ENCODE measurements around the gene SEMA3G.
A peak's percentile ranks its signal among the peaks of the same experiment; 100 is the strongest.

Gene SEMA3G

DNA sequence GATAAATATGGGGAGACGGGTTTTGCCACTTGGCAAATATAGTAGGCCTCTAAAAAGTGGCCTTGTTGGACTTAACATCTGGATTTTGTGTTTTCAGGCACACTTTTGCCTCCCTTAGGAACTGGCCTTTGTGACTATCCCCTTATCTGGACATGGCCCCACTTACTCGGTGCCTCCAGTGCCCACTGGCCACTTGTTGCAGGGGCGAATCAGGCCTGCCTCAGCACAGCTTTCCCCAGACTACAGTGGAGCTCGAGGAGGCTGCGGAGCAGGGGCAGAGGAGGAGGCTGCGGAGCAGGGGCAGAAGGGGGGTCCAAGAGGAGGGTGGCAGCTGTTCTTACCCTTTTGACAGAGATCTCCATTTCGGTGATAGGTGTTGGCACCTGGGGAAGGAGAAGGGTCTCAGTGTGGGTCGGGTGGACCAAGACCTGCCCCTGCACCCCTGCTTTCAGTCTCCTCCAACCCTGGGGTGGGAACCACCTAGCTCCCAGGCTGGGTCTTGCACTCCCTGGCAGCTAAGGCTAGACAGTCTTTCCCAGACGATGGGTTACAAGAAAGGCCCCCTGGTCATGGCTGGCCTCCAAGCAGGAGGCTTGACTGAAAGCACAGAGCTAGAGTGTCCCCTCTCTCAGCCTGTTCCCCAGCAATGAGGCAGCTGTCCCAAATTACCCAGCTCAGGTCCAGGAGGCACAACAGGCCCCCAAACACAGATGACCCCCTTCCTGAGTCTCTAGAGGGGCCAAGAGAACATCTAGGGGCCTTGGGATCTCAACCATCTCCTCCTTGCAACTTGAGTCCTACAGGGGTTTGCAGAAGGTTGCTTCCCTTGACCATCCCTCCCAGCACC is 6.1 kb downstream of the SEMA3G start:
- DNase-seq (ENCODE audit: low spot score): no peak

DNA sequence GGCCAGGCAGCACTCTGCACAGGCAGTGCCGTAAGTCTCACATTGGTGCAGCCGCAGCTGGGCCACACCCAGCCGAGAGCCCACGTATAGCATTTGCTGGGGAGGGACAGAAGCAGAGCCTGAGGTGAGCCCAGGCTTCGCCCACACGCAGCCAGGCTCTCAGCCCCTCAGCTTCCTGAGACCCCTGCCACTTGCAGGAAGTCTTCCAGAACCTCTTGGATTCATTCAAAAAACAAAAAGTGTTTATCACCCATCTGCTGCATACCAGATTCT is 6.9 kb downstream of the SEMA3G start:
- DNase-seq (ENCODE audit: low spot score): no peak

DNA sequence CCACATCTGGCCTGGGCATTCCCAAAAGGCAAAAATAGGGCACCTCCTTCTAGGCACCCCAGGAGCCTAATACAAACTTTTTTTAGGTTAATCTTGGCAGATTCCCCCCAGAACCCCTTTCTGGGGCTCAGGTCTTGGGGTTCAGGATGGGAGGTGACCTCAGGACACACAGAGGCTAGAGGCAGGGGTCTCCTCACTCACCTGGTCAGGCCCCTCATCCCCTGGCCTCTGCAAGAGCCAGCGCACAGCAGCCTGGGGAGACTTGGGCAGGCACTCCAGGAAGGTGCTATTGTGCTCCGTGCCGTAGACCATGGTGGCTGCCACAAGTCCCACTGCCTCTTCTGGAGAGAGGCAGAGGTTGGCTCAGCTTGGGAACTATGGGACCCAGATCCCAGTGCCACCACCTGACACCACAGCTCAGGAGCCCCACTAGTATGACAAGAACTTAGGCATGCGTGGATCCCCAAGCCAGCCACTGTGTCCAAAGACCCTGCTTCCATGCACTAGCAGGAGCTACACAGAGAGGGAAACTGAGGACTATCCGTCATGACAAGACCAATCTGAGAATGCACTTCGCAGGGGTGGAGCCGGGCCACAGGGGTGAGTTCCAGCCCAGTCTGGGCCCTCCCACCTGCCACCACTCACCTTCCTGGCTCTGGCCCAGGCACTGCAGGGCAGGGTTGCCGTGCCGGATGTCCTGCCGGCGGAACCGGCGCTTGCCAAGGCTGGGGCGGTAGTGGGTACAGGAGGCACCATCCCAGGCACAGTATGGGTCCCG is 7.4 kb downstream of the SEMA3G start:
- no peak for DNase-seq (ENCODE audit: low spot score)

DNA sequence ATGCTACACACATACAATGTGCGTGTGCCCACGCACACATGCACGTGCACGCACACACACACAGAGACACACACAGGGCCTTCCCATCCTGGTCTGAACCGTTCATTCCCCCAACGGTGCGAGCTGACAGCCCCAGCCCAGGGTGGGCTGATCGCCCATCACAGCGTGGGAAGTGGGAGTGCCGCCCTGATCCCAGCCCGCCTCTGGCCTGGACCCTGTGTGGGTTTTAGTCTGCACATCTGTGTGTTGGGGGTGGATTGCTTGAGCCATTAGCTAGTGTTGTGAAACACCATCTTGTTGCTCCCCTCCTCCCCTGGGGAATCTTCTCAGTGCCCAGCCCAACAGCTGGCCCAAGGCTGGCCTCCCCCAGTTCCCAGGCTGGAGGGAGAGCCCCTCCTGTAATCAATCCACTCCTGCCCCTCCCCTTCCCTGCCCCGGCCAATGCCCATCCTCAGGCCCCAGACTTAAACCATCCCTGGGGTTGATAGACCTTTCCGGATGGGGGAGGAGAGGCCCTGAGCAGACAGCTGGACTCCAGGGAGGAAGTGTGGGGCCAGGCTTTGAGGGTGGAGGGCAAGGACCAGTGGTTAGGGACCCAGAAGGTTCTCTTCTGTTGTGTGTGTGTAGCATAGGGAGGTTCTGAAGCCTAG is 8.3 kb downstream of the SEMA3G start:
- no peak for DNase-seq (ENCODE audit: low spot score)

DNA sequence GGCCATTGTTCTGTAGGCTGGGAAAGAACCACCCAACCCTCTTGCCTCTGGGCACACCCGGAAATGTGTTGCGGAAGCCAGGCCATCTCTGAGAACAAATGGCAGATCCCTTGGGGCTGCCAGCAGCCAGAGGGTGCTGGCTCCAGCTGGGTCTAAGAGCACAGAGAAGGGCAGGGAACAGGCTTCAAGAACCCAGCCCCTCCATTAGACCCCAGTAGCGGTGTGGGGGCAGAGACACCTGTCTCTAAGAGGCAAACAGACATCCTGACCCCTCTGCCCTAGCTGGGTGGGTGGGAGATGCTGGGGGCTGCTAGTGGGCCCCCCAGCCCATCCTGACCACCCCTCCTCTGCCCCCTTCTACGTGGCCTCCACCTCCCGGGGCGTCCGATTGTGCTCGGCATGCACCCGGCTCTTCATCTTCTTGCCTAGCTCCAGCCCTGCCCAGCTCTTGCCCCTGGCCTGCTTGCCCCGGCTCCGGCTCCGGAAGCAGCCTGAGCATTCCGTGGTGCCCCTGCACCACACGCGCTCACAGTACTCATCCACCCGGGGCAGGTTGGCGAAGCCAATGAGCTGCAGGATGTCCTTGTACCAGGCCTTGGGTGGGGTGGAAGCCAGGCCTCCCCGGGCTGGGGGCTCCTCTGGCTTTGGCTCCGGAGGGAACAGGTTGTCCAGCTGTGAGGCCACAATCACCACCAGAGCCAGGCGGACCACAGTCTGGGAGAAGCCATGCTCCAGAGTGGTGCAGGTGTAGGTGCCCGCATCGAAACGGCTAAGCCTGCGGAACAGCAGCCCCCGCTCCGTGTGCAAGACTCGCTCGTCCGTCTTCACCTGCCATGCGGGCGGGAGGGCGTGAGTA is 9.4 kb downstream of the SEMA3G start:
- DNase-seq (ENCODE audit: low spot score): no peak

DNA sequence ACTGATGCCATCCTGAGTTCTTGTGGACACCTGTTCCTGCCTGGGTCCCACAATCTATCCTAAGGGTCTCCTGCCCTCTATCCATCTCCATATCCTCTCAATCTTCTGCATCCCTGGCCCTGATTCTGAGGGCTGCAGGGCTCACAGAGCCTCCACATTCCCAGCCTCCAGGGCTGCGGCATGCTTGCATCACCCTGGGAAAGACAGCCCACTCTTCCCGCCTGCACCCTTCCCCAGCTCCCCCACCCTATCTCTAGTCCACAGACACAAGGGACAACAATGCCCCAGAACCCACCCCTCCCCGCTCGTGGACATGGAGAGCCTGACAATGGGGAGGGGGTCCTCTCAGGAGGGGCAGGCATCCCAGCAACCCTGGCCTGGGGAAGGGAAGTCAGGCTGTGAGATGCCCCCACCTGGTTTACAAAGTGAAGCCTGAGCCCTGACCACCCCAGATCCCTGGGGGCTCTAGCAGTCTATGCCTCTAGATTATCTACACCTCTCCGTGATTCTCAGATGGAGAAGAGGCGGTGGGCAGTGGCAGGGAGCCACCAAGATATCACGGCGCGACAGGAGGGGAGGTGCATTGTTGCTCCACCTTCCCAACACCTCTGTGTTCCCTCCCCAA is 10.3 kb downstream of the SEMA3G start:
- DNase-seq (ENCODE audit: low spot score): no peak

DNA sequence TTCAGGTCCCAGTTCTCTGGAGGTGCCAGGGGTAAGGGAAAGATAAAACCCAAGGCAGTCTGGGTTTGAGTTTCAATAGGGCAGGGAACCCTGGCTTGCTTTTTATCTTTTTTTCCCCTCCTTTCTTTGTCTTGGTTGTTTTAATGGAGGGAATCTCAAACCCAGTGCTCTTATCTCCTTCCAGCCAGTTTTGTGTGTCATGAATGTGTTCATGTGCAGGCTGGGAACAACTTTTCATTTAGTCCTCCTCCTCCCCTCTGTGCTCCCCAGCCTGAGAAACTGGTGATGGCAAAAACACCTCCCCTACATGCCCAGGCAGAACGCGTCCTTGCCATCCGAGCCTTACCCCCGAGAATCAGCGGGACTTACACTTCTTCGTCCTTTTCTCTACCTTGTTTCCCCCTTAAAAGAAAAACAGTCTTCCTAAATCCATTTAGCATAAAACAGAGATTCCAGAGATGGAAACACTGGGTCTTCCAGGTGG is 10.9 kb downstream of the SEMA3G start:
- DNase-seq (ENCODE audit: low spot score): no peak

DNA sequence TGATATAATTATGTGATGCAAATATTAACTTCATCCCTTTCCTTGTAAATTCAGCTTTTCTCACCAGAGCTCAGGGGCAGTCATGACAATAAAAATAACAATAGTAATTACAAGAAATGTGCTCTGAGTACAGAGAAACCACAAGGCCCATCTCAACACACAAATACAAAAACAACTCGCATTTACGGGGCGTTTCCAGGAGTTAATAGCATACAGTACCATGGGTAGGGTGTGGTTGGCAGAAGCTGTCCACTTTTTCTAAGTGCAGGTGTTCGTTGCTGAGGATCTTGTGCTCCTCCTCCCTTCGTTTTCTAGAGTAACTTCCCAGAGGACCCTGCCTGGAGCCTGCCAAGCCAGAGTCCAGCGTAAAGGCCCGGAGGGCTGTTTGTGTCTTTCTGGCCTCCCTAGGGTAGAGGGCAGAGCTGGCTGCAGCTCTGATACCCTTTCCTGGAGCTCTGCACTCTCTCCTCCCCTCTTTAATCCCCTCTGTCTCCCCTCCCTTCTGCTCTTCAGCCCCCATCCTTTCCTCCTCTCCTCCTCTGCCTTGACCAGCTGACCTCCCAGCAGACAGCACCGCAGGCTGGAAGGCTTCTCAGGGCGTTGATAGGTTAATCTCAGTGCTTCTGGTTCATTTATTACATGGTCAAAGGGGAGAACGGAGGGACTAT is 11.4 kb downstream of the SEMA3G start:
- no peak for DNase-seq (ENCODE audit: low spot score)

DNA sequence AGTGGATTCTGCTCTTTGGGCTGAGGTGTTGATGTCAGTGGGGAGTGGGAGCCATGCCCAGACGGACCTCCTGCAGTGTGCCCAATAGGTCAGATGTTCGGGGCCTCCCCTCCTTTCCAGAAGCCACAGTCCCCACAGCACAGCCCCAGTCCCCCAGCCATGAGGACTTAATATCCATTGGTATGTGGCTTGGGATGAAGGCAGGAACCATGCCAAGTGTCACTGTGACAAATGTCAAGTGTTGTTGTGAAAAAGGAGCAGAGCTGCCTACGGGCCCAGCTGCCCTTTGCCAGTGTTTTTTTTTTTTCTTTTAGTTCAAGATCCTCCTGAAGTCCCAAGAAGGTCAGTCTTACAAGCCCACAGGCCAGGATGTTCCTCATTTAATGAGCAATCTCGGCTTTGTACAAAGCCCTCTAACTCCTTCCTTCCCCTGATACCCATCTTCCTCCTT is 12.2 kb downstream of the SEMA3G start:
- no peak for DNase-seq (ENCODE audit: low spot score)

DNA sequence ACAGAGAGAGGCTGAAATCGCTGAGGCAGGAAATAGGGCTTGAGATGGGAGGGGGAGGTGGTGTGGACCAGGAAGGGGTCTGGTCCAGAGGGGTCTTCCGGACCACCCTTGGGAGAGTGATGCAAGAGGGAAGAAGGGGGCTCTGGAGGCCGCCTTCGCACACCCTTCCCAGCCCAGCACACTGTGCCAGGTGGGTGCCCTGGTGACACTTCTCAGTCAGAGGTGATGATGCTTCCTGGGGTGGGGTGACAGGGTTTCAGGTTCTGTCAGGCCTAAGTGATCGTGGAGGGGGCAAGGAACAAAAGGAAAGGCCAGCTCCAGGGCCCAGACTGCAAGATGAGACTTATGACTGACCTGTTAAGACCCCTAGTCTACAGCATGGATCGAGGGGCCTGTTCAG is 12.7 kb downstream of the SEMA3G start:
- DNase-seq (ENCODE audit: low spot score): no peak

DNA sequence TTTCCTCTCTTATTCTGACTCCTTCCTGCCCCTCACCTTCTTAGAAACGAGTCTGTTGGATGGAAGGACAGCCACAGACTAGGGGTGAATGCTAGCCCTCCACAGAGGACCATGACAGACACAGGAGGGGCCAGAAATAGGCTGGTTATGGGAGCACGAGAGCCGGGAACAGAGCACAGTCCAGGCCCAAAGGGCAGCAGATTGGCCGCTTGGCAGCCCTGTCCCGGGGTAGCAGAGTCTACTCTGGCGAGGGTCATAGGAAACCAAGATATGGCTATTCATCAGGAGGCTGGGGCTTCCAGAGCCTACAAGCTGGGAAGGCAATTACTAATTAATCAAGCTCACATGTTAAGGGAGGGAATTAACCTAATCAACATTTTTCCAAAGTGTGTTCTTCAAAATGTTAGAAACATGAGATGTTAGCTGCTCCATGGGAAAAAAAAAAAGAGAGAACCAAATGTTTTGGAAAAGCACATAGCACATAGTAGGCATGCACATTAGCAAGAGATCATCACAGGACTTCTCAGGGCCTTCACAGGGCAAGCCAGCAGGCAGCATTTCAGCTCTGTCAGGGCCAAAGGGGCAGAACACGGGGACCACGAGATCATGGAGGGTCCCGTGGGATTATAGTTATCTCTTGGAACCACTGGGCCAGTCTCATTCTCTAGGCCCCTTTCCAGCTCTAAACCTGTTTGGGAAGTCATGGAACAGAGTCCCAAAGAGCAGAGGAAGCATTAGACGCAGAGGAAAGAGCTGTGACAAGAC is 13.3 kb downstream of the SEMA3G start:
- DNase-seq (ENCODE audit: low spot score): no peak

DNA sequence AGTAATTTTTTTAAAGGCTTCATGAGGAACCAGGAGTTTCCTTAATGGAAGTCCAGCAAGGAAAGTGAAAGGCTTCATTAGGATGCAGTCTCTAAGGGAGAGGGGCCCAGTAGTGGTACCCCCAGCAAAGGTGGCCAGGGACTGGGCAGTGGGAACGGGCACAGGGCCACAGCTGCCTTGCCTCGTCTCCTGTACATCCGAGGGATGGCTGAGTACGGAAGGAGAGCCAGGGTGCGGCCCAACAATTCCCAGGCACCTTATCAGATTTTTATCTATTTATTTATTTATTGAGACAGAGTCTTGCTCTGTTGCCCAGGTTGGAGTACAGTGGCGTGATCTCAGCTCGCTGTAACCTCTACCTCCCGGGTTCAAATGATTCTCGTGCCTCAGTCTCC is 14.5 kb downstream of the SEMA3G start:
- DNase-seq (ENCODE audit: low spot score): no peak

DNA sequence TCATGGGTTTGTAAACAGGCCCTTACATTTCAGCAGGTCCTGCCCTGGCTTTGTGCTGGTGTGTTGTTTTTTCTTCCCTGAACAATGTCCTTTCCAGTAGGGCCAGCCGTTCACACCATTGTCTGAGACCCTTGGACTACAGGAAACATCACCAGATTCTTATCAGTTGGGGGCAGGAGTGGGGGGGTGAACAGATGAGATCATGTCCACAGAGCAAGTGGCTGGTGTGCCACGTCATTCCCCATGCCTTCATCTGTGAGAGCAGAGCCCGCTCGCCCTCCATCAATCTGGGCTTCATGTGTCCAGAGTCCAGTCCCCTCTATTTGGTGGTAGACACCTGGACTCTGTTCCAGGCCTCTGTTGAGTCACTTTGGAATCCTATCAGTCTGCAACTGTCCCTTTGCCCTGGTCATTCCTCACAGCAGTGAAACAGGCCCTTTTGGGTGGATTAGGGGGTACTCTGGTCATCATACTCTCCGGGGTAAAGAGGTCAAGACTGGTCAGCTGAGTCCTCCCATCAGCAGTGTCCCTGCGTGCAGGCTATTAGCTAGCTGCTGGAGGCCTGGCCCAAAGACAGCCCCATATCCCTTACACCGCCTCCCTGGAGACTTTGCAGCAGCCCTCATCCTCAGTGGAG is 15.0 kb downstream of the SEMA3G start:
- no peak for DNase-seq (ENCODE audit: low spot score)

DNA sequence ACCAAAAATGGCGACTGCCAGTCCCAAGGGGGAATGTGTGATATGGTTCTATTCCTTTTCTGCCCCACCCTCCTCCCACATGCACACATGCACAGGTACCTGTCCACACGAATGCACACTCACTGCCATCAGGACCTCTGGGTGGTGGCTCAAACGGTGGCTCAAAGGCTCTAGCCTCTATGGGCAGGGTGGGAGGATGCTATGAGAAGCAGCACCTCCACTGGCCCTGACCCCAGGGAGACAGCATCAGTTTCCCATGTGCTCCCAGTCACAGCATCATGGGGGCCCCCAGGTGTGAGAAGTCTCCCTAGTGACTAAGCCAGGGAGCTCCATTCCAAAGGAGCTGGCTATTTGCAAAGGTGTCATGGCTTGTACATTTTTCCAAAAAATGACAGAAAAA is 15.9 kb downstream of the SEMA3G start:
- no peak for DNase-seq (ENCODE audit: low spot score)

DNA sequence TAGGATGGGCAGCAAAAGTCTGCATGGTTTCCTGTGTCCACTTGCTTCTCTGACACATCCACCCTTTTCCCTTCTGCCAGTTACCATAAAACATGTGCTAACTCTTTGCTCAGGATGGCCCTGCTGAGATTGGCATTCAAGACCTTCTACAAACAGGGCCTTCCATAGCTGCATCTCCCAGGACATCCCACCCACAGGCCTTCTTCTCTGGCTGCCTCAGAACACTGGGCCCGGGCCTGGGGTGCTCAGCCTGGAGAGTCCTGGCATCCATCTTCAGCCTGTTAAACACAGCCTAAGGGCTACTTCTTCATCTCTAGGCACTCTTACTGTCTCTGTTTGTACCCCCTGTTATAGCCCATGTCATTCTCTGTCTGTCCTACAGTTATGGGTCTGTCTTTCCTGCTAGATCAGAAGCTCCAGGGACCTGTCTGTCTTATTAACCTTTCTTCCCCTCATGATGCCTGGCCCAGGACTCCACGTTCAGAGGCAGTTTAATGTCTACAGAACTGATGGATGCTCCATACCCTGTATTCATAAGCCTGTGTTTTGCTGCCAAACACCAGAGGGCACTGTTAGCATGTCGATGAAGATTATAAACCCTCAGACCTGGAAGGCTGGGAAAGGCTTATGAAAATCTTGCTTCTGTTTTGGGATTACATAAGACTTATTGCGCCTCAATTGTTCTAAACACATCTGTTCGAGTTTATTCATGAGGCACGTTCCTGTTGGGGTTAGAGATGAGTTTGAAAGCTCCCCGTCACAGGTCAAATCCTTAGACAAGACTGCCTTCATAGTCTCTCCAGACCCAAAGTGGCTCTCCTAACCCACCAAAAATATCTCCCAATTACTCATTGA is 16.5 kb downstream of the SEMA3G start:
- DNase-seq (ENCODE audit: low spot score): peak; percentile 64

DNA sequence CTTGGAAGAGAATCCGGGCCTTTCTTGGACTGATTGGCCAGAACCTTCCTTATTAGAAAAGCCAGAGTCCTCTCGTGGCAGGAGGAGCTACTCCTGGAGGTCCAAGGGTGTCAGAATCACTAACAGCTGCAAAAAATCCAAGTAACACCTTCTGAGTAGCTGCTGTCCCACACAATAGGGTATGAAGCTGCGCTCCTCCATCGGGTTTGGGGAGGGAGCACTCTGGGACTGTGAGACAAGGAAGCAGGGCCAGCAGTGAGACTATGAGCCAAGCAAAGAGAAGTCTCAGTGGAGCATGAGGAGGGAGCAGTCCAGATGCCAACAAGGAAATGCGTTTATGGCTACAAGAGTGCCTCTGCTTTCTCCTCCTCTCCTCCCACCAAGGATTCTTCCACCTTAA is 21.7 kb downstream of the SEMA3G start:
- no peak for DNase-seq (ENCODE audit: low spot score)

DNA sequence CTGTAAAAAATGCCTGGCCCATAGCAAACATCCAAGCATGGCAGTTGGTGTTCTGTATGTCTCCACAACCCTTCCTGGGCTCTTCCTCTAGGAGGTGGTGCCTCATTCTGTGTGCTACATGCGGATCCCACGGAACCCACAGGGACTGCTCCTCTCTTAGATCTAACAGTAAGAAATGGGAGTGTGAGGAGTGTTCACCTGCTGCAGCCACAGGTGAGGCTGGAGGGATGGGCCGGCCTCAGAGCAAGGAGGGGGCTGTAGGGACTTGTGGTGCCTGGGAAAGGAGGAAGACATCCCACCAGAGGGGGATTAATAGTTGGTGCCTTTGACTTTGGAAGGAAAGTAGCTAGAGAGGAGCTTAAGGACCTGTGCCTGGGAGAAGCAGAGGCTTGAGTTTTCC is 22.2 kb downstream of the SEMA3G start:
- DNase-seq (ENCODE audit: low spot score): no peak

DNA sequence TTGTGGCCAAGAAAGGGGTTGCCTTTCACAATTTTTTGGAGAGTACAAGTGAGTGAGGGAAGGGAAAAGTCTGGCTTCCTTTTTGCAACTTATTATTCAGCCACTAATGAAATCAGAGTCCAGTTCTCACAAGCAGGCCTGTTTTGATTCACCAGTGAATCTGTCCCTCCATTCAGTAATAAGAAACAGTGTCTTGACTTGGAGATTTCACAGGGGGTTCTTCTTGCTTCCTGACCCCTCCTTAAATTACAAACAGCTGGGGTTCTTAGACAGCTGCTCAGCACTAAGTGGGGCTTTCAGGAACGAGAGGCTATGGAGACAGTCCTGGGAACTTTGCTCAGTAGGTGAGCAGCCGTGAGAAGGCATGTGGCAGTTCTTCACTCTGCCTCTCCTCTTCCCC is 24.5 kb downstream of the SEMA3G start:
- no peak for DNase-seq (ENCODE audit: low spot score)

DNA sequence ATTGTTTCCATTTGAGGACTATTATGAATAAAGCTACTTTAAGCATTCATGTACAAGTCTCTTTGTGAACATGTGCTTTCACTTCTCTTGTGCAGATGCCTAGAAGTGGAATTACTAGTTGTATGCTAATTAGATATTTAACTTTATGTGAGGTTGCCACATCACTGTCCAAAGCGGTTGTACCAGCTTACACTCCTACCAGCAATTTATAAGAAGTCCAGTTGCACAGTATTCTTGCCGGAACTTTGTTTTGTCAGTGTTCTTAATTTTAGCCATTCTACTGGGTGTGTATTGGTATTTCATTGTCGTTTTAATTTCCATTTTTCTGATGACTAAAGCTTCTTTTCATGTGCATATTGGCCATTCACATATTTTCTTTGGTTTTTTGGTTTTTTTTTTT is 29.1 kb downstream of the SEMA3G start:
- DNase-seq (ENCODE audit: low spot score): no peak
